ENCODE results near the gene ADAM10. TPM values are rescaled to one million over a fixed set of nuclear protein-coding genes. Genes with fewer than 3 reads are reported as not detected.
"Not testable (repeated sequence)": the region's sequence is repeated elsewhere in the genome, so short reads cannot be mapped to it uniquely, and the experiment has no call there.

The ADAM10 gene
- total RNA-seq, 1 experiment from 2014 or later, result 143 TPM

- no peak for DNase-seq (ENCODE audit: low read depth)
Measured at GRCh38 chr15:58678683-58679082, 70.8 kb downstream of the ADAM10 start.

- DNase-seq (ENCODE audit: low read depth), result no peak
Measured at GRCh38 chr15:58677426-58677825, 72.1 kb downstream of the ADAM10 start.

GRCh38 chr15:58676766-58677165, 72.7 kb downstream of the ADAM10 start:
- DNase-seq (ENCODE audit: low read depth), result no peak

GRCh38 chr15:58671186-58671585, 78.3 kb downstream of the ADAM10 start:
- DNase-seq (ENCODE audit: low read depth), result no peak

- peak; percentile 62 for DNase-seq (ENCODE audit: low read depth)
Measured at GRCh38 chr15:58669108-58669507, 80.4 kb downstream of the ADAM10 start.

GRCh38 chr15:58666957-58667356, 82.5 kb downstream of the ADAM10 start:
- peak; percentile 62 for DNase-seq (ENCODE audit: low read depth)

- DNase-seq (ENCODE audit: low read depth), result no peak
Measured at GRCh38 chr15:58665672-58666071, 83.8 kb downstream of the ADAM10 start.

GRCh38 chr15:58650102-58650501, 99.4 kb downstream of the ADAM10 start:
- no peak for DNase-seq (ENCODE audit: low read depth)

GRCh38 chr15:58649175-58649574, 100.3 kb downstream of the ADAM10 start:
- no peak for DNase-seq (ENCODE audit: low read depth)

GRCh38 chr15:58643996-58644395, 105.5 kb downstream of the ADAM10 start:
- DNase-seq (ENCODE audit: low read depth), result no peak

- DNase-seq (ENCODE audit: low read depth), result no peak
Measured at GRCh38 chr15:58641660-58642059, 107.8 kb downstream of the ADAM10 start.

GRCh38 chr15:58639992-58640391, 109.5 kb downstream of the ADAM10 start:
- DNase-seq (ENCODE audit: low read depth), result no peak

- no peak for DNase-seq (ENCODE audit: low read depth)
Measured at GRCh38 chr15:58639002-58639756, 110.3 kb downstream of the ADAM10 start.

- peak; percentile 68 for DNase-seq (ENCODE audit: low read depth)
Measured at GRCh38 chr15:58632789-58633188, 116.7 kb downstream of the ADAM10 start.

GRCh38 chr15:58631319-58631718, 118.2 kb downstream of the ADAM10 start:
- DNase-seq (ENCODE audit: low read depth), result no peak

GRCh38 chr15:58629625-58630024, 119.9 kb downstream of the ADAM10 start:
- no peak for DNase-seq (ENCODE audit: low read depth)

- DNase-seq (ENCODE audit: low read depth), result no peak
Measured at GRCh38 chr15:58628206-58628947, 121.1 kb downstream of the ADAM10 start.

- DNase-seq (ENCODE audit: low read depth), result no peak
Measured at GRCh38 chr15:58627701-58628100, 121.8 kb downstream of the ADAM10 start.

- DNase-seq (ENCODE audit: low read depth), result no peak
Measured at GRCh38 chr15:58627046-58627445, 122.5 kb downstream of the ADAM10 start.

- no peak for DNase-seq (ENCODE audit: low read depth)
Measured at GRCh38 chr15:58626378-58626777, 123.1 kb downstream of the ADAM10 start.

- no peak for DNase-seq (ENCODE audit: low read depth)
Measured at GRCh38 chr15:58622877-58623276, 126.6 kb downstream of the ADAM10 start.

GRCh38 chr15:58620268-58620667, 129.2 kb downstream of the ADAM10 start:
- not testable (repeated sequence) for DNase-seq (ENCODE audit: low read depth)

GRCh38 chr15:58616171-58616570, 133.3 kb downstream of the ADAM10 start:
- DNase-seq (ENCODE audit: low read depth), result peak; percentile 60

Measured in LHCN-M2 (cell line).